ENCODE measurements around the gene NID1.
A peak's percentile ranks its signal among the peaks of the same experiment; 100 is the strongest.
"Not testable (repeated sequence)": the region's sequence is repeated elsewhere in the genome, so short reads cannot be mapped to it uniquely, and the experiment has no call there.

Gene NID1

DNA sequence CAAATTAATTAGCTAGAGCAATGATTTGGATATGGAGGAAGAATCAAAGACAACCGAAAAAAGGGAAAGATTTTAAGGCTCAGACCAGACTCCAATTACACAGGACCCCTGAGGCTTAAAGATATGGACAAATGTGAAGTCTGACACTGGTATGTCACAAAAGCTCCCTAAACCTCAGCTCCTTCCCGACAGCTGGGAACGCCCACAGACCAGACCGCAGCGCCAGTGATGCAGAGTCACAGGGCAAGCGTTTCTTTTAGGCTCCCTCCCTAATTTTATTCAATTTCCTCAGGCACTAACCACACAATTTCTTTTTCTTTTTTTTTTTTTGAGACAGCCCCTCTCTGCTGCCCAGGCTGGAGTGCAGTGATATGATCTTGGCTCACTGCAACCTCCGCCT lies 40.2 kb downstream of the NID1 start:
- no peak for DNase-seq (ENCODE audit: low spot score)

DNA sequence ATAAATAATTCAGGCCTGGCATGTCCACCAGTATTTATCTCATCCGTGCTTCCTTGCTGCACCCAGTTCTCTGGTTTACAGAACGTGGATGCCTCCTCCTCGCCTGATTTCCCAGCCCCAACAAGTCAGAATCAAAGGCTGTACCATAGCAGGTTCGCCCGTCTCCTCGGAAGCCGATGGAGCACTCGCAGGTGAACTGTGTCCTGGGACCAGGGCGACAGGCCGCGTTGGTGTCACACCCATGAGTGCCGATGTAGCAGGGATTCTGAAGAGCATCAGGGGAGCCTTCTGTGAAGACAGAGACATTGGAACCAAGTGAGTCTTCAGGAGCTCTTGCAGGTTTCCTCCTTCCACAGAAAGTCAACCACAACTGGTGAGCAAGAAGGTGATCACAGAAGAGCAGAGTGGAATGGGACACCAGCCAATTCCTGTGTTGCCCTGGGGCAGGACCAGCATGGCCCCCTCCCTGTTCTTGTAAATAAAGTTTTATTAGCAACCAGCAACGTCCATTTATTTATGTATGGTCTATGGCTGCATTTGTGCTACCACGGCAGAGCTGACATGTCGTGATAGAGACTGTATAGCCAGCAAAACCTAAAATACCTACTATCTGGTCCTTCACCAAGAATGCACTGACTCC lies 40.8 kb downstream of the NID1 start:
- no peak for DNase-seq (ENCODE audit: low spot score)

DNA sequence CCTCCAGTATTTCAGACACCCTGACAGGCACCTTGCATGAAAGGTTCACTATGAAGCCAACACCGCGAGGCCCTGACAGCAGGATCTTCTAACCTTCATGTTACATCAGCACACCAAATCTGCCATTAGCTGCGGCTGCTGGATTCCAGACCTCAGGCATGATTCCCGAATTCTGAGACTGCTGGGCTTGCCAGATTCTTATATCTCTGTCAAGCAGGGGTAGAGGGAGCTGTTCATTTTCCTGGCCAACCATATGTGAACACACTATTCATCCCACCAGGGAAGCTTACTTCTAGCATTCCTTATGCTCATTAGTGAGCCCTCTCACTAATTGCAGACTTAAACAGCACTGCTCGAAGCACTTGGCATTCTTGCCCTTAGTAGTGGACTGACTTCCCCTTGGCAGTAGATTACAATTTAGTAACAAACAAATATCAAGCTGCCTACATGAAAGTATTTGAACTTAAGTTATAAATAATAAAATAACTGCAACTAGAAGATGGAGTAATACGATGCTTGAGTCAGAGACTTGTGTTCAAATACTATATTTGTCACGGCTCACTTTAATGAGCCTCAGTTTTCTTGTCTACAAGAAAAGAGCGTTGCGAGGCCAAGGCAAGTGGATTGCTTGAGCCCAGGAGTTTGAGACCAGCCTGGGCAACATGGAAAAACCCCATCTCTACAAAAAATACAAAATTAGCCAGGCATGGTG lies 43.3 kb downstream of the NID1 start:
- DNase-seq (ENCODE audit: low spot score), result no peak

DNA sequence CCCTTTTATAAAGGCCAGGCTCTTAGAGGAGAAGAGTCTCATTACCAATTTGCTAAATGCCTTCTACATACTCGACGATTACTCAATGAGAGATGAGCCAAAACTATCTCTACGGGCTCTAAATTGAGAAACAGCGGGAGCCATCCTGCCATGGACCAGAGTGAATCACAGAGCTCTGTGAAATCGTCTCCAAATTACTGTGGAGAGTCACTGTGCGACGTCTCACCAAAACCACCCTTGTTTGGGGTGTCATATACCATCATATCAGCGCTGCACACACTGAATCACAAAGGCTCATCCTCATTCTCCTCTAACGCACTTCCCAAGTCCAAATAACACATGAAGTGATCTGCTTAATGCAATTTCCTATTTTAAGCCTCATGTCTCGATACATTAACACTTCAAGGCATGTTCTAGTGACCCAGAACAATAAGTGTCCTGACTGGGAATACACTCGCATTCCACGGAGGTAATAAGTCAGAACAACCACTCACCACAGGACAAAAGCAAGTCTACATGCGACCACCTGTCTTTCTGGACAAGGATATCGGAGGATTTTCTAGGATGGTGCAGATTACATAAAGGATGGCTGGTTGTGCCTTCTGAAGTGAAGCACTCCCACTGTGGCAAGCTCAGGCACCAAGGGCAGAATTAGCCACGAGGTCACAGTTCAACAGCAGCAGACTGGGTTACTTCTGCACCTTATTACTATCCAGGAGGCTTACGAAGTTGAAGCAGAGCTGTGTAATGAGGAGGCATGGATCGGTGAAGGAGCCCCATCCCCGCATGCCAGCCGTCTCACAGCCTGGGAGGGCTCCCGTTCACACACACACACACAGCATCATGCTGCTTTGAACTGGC lies 44.3 kb downstream of the NID1 start:
- no peak for DNase-seq (ENCODE audit: low spot score)

DNA sequence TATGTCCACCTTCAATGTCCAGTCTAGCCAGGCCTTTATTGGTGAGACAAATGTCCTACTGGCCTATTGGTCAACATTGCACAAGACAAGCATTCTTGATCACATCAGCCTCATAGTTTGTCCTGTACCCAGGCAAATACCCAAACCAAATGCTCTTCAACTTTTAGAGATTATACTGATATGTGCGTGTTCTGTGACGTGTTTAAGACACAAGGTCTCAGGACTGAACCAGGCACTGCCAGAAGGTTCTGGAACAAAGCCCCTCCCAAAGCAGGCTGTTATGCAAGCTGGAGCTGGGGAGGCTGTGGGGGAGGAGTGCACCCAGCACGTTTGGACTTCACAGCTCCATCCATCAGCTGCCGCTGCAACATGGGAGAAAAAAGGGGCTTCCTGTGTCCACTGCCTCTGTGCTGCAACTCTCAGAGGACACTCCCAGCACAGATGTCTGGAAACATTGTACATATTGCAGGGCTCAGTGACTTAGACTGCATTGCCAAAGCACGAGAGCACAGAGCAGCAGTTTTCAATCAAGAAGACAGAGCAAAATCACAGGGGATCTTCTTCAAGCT lies 45.9 kb downstream of the NID1 start:
- DNase-seq (ENCODE audit: low spot score), result no peak

DNA sequence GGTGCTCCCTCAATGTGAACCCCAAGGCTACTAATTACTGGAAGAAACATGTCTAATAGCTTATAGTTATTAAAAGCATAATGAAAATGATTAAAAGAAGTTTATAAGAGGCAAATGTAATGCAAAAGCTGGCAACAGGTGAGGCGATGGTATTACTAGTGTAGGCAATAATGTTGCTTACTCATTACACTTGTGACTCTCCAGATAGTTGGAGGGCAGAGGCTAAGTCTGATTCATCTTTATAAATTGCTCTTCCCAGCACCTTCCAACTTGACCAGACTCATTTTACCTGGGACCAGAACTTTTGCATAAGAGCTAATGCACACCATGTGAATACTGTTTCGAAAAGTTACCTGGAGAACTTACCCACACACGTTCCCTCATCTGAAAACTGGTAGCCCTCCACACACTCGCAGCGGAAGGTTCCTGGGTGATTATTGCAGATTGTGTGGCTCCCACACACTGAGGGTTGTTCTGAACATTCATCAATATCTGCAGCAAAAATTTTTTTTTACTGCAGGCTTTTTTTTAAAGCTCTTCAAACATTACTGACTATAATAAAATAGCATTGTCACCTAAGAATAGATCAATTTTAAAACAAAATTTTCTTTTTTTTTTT lies 48.0 kb downstream of the NID1 start:
- DNase-seq (ENCODE audit: low spot score), result no peak

DNA sequence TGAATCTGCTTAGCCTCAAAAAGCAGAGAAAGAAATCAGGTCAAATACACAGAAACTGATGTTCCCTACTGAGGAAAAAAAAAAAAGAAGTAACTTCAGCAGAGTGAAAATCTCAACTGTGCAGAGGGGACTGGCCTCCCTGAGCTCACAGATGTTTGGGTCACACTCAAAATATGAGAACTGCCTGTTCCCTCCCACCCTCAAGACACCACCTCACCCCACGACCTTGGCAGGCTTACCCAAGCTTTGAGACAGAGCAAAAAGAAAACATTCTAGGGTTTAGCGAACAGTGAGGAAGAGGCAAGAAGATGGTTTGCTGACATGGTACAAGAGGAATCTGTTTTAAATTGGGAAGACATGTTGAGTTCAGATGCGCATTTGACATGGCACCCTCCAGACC lies 48.8 kb downstream of the NID1 start:
- no peak for DNase-seq (ENCODE audit: low spot score)

DNA sequence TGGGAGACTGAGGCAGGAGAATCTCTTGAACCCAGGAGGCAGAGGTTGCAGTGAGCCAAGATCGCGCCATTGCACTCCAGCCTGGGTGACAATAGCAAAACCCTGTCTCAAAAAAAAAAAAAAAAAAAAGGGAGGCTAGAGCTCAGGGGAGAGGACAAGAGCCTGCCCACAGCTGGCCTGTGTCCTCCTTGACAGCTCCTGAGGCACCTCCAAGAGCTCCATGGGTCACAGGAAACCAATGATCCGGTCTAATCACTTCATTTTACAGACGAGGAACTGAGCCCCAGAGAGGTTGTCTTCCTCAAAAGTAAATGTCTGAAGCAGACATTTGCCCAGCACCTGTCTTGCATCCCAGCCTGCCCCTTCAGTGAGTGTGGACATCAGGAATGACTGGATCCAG lies 49.4 kb downstream of the NID1 start:
- DNase-seq (ENCODE audit: low spot score), result no peak

DNA sequence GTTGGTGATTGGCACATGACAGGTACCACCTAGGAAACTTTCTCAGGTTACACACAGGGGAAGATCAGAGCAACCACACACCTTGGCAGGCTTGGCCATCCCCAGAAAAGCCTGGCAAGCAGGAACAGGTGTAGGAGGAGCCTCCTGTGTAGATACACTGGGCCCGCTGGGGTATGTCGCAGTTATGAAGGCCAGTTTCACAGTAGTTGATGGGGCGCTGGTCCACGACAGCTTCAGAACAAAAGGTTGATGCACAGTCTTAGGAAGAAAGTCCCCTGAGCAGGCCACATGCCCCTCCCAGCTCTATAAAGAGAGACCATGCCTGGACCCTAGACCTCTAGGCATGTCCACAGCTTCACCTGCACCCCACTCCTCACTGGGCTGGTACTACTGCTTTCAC lies 51.6 kb downstream of the NID1 start:
- no peak for DNase-seq (ENCODE audit: low spot score)

DNA sequence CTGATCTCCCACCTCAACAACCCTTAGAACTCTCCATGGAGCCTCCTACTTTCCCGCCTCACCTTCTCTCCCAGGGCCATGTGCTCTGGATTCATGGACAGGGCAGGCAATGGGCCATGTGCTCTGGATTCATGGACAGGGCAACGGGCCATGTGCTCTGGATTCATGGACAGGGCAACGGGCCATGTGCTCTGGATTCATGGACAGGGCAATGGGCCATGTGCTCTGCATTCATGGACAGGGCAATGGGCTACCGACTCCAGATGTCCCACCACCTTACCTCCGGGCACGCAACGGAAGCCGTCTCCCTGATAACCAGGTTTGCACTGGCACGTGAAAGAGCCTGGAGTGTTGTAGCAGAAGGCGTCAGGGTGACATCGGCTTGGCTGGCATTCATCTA lies 53.2 kb downstream of the NID1 start:
- DNase-seq (ENCODE audit: low spot score), result no peak

DNA sequence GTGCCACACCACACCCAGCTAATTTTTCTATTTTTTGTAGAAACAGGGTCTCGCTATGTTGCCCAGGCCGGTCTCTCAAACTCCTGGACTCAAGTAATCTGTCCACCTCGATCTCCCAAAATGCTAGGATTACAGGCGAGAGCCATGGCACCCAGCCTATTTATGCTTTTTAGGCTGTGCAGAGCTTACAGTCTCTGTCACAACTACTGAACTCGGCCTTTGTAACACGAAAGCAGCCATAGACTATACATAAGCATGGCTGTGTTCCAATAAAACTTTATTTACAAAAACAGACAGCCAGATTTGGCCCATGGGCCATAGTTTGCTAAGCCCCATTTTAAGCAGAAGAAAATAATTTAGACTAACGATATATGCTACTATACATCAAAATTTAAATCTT lies 54.4 kb downstream of the NID1 start:
- no peak for DNase-seq (ENCODE audit: low spot score)

DNA sequence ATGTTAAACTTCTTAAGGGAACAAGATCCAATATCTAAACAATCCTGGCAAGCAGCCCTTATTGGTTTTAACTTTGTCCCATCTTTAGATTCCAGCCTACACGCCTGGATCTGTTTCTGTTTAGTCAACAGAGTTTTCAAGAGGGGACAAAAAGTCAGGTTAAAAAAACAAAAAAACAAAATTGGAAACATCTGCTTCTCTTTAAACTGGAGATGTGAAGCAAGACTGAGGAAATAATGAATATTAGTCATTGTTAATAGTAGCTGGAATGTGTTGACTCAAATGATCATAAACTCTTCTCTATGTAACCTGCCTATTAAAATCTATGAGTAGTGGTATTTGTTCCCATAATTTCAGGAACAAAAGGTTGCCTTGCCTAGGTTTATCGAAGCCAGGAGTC lies 55.0 kb downstream of the NID1 start:
- DNase-seq (ENCODE audit: low spot score), result no peak

DNA sequence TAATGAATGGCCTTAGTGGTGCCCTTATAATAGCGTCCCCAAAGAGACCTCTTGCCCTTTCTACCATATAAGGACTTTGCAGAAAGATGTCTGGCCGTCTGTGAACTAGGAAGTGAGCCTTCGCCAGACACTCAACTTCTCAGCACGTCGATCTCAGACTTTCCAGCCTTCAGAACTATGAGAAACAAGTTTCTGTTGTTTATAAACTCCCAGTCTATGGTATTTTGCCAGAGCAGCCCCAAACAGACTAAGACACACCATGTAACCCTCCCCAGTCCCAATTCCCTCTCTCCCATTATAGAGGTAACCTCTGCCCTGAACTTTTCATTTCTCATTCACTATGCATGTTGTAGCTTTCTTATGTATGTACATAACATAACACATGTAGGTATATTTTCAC lies 55.7 kb downstream of the NID1 start:
- no peak for DNase-seq (ENCODE audit: low spot score)

DNA sequence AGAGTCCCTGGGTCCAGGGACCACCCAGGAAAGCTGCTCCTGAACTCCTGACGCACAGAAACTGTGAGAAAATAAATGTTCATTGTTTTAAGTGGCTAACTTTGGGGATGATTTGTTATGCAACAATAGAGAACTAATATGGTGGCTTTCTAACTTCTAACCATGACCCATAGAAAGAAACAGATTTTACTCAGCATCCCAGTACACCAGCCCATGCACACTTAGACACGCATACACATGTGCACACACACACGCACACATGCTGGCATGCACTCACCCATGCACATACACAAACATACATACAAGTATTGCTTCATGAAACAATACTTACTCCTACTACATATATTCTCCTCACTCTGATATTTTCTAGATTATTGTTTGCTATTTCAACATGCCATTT lies 57.1 kb downstream of the NID1 start:
- DNase-seq (ENCODE audit: low spot score), result no peak

DNA sequence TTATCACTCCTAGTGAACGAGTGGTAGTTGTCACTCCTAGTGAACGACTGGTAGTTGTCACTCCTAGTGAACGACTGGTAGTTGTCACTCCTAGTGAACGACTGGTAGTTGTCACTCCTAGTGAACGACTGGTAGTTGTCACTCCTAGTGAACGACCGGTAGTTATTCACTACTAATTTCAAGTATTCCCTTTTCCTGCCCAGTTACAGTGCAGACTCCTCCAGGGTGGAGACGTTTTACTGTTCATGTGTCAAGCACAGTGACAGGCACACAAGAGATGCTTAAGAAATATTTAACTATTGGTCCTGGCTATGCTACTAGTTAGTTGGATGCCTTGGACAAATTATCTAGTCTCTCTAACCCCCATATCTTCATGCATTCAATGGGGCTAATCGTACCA lies 61.8 kb downstream of the NID1 start:
- not testable (repeated sequence) for DNase-seq (ENCODE audit: low spot score)

DNA sequence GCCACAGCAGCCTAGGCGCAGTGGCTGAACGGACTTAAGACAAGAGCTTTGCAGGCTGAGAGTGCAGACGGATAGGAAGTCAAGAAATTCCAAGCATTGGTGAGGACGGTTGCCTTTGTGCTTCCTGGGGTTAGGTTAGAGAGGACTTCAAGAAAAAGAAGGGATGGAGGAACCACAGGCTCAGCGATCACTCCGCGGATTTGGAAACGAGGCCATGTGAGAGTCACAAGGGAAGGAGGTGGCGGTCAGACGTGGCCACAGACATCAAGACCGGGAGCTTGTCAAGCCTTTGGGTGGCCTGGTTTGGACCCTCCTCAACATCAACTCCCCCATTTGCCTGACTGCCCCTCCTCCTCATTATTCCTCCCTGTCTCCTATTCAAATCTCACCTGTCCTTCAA lies 62.3 kb downstream of the NID1 start:
- DNase-seq (ENCODE audit: low spot score), result no peak

DNA sequence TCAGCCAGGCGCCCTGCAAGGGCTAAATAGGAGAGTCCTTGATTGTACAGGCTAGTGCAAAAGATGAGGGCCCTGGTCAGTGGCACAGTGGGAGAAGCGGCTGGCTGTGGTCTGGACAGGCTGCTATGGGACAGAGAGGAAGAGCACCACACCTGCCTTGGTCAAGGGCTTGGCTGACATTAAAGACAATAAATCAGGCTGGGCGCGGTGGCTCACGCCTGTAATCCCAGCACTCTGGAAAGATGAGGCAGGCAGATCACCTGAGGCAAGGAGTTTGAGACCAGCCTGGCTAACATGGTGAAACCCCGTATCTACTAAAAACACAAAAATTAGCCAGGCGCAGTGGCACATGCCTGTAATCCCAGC lies 62.9 kb downstream of the NID1 start:
- no peak for DNase-seq (ENCODE audit: low spot score)

DNA sequence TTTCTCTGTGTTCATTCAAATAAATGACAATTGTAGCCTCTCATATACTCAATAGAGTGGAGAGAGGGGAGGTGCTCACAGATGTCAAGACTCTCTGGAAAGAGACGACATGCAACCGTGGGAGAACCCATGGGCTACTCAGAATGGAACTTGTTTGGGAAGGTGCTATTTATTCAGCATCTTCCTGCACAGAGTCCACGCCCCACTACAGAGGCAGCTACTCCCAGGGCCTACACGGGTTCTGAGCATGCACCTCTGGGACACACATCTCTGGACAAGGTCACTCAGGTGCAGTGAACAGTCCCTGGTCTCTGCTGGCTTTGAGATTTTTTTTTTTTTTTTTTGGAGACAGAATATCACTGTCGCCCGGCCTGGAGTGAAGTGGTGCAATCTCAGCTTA lies 64.1 kb downstream of the NID1 start:
- DNase-seq (ENCODE audit: low spot score), result no peak

DNA sequence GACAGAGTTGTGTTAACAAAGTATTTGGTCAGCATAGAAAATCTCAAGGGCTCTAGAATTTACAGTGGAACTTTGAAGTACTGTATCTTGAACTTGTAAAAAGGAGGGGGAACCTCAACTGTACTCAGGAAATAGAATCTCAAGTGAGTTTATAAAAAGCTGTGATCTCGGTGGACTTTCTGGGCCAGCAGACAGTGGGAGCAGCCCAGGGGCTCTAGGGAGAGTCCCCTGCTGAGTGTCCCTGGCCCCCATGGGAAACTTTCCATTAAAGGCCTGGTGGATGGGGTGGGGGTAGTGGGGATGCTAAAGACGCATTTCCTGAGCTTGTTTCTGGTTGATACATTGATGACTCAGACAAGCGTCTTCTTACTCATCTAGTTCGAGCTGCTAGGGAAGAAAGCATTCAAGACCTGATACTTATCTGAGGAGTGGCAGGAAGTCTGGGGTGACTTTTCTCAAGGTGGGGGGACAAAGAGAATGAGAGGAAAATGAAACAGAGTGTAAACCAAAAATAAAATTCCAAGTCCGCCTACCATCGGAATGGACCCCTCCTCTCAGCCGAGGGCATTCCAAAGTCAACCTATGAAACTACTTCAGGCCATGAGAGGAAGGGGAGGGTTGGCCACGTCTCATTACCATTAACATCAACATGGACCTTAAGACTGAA lies 65.5 kb downstream of the NID1 start:
- DNase-seq (ENCODE audit: low spot score), result peak; percentile 99

DNA sequence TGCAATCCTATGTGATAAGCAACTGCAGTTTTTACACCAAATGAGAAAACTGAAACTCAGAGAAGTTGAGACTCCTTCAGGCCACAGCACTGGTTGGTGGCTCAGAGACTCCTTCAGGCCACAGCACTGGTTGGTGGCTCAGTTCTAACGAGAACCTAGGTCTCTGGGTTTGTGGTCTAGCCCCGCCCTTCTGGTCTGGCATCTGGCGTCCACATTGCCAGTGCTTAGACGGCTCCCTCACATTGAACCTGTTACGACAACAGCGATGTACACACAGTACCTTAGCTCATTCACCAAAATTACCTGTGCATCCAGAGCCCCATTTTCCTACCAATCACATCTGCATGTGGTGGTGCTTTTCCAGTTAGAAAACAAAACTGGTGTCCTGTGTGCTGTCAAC lies 66.1 kb downstream of the NID1 start:
- DNase-seq (ENCODE audit: low spot score), result no peak

DNA sequence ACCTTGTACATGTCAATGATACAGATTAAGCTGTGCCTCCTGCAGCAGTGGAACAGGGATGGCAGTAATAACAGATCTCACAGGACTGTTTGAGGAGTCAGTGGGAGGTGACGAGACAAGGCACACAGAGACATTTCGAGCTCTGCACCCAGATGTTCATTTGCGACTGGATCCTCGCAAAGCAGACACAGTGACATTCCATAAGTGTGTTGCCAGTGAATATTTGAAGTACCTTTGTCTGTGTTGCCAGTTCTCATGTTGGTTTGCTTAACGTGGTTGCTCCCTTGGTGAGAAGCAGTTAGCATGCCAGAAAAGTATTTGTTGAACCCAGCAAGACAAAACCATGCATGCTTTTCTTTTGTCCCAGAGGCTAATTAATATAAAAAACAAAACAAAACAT lies 67.0 kb downstream of the NID1 start:
- no peak for DNase-seq (ENCODE audit: low spot score)

DNA sequence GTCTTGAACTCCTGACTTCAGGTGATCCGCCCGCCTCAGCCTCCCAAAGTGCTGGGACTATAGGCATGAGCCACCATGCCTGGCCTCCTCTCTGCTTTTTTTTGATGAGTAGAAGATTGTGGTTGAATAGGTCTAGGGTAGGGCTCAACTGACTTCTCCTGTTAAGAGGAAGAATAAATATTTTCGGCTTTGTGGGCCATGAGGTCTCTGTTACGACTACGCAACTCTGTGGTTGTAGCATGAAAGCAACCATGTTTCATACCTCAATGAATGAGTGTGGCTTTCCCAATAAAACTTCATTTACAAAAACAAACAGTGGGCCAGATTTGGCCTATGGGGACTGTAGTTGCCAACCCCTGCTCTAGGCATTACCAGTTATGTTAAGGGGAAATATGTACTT lies 67.8 kb downstream of the NID1 start:
- no peak for DNase-seq (ENCODE audit: low spot score)

Data from kidney capillary endothelial cell (primary cell).